NCI-H82 (cell line): Measurements from ENCODE around the gene MOB4.
"Not testable (repeated sequence)": the region's sequence is repeated elsewhere in the genome, so short reads cannot be mapped to it uniquely, and the experiment has no call there.

Source experiments
- DNase-seq: peaks from one replicate; lab custom pipeline; 2025; lab: John Stamatoyannopoulos, UW

MOB4 gene

DNA sequence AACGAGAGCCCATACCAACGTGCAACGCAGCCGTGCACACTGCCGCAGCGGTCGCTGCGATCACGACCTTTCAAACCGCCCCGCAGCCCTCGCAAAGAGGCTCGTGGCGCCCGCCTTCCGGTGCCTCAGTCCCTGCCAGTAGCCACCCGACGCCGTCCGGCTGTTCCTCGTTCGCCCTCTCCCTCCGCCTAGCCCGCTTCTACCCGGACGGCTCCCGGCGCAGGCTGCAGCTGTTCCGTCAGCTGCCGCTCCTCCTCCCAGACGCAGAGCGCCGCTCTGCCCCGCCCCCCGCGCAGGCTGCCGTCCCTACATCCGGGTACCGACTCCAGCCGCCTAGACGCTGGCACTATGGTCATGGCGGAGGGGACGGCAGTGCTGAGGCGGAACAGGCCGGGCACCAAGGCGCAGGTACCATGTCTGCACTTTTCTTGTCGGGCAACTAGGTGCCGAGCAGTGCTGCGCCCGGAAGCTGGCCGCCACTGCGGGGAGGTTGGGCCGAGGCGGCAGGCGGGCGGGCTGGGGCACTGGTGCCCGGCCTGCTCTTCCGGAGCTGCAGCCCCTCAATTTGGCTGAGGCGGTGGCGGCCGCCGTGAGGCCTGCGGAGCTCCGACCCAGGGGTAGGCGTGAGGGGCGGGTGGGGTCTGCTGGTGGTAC is at the start of gene MOB4:
MOB4 (plus strand) TSS at position 328 of the 654 bp plus-strand sequence; CDS start at position 349, 21 bp downstream.
- DNase-seq = peak; percentile 98

DNA sequence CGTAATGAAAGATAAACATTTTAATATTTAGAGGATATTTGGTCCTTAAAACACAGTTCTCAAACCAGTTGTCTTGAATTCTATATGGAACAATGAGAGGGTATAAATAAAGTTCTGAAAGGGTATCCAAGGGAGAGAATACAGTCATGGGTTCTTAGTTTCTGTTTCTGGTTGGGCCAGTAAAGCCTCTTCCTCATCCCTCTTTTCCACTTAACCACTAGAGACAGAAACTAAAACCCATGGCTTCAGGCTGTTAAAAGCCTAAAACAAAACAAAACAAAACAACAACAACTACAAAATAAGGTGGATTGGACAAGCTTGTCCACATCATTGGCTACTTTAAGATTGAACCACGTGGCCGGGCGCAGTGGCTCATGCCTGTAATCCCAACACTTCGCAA is 43.7 kb upstream of the MOB4 start:
- no peak for DNase-seq

DNA sequence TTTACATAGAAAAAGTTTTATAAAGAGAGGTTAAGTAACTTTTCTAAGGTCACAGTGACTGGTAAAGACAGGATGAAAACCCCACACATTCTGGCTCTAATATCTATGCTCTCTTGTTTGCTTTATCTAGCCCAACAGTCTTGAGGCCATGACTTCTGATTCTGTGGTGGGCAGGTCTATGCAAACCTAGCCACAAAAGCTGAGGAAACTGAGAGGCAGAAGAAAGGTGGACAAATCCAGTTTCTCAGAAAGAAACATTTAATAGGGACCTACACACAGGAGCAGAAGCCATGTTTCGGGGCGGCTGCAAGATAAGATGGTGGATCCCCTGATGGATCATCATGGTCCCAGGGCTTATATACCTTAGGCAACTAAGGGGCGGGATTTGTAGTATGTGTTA is 38.1 kb upstream of the MOB4 start:
- no peak for DNase-seq

DNA sequence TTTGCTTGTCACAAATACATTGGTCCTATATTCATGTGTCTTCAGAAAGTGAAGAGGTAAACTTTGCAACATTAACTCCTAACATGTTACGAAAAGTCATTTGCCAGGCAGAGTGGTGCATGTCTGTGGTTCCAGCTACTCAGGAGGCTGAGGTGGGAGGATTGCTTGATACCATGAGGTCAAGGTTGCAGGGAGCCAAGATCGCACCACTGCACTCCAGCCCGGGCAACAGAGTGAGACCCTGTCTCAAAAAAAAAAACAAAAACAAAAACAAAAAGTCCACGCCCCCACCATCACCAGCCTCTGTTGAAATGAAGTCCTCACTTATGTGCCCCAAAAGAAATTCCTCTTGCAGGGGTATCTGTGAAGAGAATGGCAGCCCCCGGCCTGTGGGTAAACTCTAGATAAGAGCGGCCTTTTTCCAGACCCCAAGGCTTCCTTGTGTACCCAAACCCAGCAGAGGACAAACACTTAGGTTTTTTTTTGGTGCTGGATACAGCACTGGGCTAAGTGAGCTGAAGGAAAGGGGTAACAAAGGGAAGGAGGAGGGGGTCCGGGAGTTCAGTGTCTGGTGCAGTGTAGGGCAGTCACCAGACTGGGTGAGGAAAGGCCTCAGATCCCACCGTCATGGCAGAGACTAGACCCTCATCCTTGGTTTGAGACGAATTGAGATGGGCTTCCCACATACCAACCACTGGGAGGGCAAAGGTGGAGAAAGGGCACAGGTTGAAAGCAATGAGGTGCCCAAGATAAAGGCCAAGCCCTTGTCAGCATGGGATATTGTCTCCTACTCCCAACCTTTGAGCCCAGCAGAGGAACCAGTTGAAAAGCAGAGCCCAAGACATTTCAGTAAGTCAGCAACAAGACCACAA is 35.5 kb upstream of the MOB4 start:
- DNase-seq = no peak

DNA sequence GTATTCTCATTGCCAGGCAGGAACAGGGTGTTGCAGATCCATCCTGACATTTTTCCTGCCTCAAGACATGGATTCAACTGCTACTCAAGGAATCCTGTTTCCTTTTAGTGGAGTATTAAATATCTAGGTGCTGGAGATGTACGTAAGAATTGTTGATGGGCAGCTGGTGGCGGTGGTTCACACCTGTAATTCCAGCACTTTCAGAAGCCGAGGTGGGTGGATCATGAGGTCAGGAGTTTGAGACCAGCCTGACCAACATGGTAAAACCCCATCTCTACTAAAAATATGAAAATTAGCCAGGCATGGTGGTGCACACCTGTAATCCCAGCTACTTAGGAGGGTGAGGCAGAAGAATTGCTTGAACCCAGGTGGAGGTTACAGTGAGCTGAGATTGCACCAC is 31.6 kb upstream of the MOB4 start:
- not testable (repeated sequence) for DNase-seq

DNA sequence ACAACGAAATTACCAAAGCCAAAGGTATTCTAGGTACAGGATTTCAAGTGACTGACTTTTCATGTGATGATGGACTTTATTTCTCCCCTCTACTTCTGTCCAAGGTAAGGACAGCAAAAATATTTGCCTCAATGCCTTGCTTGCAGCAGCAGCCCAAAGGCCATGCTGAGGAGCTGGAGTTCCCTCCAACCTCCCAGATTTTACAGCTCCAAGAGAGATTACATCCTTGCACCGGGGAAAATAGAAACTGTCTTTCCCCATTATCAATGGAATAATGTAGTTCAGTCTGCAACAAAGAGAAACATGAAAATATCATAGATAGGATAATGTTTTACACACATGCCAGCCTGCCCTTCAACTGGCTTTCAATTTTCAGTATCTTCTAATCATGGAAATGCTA is 29.7 kb upstream of the MOB4 start:
- peak; percentile 11 for DNase-seq

DNA sequence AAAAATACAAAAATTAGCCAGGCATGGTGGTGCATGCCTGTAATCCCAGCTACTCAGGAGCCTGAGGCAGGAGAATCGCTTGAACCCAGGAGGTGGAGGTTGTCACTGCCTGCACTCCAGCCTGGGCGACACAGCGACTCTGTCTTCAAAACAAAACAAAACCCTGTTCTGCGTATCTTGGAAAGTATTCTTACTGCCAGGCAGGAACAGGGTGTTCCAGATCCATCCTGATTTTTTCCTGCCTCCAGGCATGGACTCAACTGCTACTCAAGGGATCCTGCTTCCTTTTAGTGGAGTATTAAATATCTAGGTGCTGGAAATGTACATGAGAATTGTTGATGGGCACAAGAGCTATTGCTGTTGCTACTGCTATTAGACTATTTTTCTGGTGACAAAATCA is 28.5 kb upstream of the MOB4 start:
- no peak for DNase-seq

DNA sequence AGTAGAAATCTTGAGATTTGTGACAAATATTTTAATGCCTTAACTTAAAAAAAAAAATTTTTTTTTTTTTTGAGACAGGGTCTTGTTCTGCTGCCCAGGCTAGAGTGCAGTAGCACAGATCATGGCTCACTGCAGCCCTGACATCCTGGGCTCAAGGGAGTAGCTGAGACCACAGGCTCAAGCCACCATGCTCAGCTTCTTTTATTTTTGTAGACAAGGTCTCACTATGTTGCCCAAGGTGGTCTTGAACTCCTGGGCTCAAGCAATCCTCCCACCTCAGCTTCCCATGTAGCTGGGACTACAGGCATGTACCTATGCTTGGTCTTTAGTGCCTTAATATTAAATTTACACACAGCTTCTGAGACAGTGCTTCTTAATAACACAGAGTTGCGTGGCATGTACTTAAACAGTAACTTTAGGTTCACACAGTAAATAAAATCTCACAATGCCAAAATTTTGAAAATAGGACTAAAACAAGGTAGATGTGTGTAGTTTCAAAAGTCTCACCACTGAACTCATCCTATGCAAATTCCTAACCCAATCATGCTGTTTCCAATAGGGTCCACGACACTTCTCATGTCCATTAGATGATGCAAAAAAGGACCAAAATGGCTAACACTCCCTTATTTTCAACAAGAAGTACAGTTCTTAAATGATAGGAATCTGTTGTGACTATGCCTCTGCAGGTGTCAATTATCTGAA is 20.3 kb upstream of the MOB4 start:
- no peak for DNase-seq

DNA sequence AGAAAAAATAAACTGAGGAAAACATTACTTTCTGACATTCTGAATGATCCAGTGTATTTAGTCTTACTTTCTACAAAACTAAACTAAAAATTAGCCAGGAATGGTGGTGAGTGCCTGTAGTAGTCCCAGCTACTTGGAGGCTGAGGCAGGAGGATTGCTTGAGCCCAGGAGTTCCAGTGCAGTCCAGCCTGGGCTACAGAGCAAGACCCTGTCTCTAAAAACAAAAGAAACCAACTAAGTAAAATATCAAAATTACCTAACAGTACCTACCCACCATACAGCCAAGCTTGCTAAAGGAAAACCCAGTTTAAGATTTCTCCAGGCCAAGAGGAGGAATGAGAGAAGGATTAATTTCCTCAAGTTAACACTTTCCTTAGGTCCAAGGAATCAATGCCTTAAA is 19.2 kb upstream of the MOB4 start:
- DNase-seq = no peak

DNA sequence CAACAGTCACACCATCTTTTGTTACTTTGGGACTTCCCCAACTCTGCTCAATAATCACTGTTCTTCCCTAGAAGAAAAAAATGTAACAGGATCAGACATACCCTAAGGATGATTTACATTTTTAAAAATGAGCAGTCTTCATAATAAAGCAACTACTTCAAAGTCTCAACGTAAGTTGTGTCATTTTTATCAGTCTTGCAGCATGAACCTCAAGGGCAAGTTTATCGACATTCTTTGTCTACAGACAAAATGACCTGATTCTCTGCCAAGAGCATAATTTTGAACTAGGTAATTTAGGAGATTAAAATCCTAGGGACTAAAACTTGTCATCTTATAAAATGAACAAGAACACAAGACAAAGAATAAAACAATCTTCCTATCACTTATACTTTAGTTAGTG is 18.5 kb upstream of the MOB4 start:
- no peak for DNase-seq

DNA sequence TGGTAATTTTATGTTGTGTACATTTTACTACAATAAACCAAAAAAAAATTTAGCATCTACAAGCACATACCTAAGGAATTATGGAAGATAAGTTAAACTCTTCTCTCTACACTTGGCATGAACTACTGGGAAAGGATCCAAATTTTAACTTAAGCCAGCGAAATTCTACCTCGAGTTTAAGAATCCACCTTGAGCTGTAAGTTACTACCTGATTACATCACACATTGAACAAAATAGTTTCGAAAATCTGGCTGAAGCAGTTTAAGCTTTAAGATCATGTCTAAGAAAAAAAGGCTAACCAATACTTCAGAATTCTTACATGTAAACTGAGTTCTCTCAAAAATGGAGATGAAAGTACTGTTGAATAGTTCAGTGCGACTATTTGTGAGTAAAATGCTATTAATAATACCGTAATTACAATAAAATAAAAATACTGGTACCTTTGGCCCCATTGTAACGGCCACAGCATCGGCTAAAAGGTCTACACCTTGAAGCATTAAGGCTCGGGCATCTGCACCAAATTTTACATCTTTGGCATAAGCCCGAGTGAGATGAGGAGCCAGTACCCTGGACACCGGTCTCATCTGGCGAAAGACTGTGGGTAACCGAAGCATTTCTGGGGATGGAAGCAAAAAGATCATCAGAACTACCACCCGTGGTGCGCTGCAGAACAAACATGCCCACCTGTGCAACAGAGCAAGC is 17.5 kb upstream of the MOB4 start:
- DNase-seq = no peak

DNA sequence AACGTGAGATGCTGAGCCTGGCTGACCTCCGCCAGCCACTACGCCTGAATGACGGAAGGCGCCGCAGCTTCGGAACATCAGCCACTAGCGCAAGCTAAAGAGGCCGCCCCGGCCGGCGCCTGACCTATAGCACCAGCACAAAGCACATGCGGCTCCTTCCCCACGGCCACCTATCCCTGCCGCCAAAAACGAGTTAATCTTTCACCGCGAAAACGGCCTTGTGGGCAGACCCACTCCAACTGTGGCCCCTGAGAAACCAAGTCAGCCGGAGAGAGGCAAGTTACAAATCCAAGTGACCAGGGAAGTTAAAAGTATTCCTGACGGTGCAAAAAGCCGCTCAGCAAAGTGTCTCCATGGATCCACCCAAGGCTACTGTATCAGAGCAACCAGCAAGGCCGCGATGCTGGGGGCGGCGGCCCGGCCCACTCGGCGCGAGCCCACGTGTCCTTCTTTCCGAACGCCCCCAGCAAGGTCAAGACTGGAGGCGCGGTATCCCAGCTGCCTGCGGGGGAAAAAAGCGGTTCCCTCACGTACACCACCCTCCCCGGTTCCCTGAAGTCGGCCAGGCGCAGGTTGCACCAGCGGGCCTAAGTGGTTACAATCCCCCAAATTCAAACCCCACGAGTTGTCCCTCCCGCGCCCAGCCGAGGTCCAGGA is 16.8 kb upstream of the MOB4 start:
- peak; percentile 68 for DNase-seq

DNA sequence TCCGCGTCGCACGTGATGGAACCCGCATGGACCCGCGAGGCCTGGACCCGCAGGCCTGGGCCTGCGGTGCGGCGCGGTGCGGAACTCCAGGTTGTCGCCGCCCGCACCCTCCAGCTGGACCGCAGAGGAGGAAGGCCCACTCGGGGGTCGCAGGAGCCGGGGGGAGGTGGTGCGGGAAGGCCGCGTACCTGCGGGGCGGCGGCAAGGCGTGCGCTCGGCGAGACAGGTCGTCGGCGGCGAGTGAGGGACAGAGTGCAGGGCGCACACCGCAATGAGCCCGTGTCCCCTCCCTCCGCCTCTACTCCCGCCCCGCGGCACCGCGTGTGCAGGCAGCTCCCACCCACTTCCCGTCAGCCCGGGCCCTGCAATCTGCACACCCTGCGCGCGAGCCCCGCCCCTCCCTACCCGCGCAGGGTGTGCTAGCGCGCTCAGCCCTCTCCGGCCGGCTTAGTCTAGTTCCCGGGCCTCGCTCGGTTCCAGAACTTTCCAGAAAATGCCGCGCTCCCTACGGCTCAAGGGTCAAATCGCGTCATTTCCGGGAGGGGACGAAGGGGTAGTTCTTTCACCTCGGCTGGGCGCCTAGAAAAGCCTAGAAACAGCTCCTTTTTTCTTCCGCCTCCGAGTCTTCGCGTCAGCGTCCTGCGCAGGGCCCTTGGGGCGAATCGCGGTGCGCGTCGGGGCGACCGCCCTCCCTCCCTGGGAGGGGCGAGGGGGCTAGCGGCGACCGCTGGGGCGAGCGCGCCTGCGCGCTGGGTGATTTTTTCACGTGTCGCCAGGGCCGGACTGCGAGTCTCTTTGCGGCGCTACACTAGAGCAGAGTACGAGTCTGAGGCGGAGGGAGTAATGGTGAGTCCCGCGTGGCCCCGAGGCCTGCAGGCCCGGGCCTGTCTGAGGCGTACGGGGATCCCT is 16.0 kb upstream of the MOB4 start, which contains the start of the genes HSPD1 and HSPE1:
HSPD1 (minus strand) TSS at position 247 of the 909 bp plus-strand sequence. CDS start 992 bp downstream, outside the sequence.
HSPE1 (plus strand) TSS at position 786 of the 909 bp plus-strand sequence; CDS start at position 844, 58 bp downstream.
- peak; percentile 99 for DNase-seq

DNA sequence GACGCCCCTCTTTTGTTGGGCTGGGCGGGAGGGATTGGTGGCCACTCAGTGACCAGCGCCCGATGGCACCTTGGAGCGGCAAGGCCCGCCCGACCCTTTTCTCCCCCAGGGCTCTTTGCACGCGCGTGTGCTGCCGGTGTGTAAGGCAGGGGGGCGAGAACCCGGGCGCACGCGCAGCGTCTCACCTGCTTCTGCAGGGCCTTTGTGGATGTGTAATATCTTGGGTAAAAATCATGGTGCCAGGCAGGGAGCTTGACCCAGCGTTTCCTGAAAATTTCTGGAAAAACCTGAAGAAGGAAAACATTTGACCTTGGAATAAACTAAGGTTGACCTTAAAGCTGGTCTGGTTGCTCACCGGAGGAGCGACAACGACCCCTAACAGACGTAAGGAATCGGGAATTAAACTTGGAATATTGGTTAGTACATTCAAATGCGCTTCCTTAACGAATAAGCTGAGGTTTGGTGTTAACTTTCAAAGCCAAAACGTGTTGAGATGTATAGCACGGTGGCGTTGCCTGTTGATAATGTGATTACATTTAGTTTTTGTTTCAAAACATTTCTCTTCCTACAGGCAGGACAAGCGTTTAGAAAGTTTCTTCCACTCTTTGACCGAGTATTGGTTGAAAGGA is 15.2 kb upstream of the MOB4 start:
- peak; percentile 43 for DNase-seq

DNA sequence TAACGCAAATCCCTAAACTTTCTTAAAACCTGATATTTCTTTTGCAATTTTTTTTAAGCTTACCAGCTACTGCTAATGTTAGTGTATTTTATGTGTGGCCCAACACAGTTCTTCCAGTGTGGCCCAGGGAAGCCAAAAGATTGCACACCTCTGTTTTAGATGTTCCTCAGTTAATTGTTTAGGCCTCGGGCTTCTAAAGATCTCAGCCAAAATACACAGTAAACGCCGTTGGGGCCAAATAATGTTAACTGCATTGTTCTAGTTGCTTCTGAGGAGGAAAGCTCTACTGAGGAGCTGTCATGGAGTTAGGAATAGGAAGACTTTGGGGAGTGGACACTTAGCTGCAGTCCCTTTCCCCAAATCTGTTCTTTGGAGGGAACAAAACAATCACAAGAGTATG is 13.7 kb upstream of the MOB4 start:
- no peak for DNase-seq

DNA sequence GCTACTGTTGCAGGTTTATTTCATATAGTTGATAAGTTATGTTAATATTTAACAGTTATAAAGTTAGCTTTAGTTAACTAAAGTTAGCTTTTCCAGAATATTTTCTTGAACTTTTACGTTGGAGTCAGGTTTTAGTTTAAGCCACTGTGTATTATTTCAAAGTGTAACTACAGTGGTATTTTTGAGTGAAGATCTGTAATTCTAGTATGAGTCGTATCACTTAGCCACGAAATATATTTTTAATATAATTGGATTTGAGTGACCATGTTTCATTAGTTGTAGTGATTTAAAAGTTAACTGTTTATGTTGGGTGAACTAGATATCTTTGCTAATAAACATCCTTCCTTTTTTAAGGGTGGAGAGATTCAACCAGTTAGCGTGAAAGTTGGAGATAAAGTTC is 13.2 kb upstream of the MOB4 start:
- no peak for DNase-seq

DNA sequence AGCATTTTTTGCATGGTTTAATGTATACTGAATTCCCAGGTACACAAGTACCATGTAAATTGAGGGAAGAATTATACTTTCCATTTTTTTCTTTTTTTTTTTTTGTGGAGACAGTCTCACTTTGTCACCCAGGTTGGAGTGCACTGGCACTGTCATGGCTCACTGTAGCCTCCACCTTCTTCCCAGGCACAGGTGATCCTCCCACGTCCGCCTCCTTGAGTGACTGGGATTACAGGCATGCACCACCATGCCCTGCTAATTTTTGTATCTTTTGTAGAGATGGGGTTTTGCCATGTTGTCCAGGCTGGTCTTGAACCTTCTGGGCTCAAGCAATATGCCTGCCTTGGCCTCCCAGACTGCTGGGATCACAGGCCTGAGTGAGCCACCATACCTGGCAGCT is 11.9 kb upstream of the MOB4 start:
- DNase-seq = no peak

DNA sequence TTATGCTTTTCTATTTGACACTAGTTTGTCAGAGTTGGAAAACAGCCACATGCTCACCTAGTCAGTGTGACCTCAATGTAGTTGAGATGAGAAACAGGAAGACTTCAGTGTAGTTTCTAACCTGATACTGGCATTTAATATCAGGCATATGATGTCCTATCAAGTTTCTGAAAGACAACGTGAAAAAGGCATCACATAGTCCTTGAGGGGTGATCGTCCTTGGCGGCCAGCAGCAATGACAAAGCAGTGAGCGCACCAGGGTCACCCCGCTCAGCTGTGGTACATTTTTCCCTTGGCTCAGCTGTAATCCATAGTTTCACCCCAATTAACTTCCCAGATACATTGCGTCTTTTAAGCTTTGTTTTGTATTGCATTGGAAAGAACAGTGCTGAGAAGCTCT is 11.4 kb upstream of the MOB4 start:
- peak; percentile 17 for DNase-seq

DNA sequence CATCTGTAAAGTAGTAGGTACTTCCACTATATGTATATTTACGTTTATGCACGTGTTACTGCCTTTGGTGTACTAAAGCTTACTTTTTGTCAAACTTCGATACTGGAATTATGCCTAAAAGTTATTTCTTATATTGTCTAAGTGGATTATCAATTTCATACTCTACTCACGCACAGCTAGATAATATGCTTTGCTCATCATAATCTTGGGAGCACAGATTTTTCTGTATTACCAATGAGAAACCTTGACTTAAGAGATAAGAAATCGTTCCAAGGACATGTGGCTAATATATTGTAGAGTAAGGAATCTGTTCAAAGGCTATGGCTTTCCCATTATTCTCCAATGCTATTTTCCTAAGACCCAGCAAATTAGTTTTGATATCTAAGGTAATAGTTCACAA is 9.2 kb upstream of the MOB4 start:
- no peak for DNase-seq

DNA sequence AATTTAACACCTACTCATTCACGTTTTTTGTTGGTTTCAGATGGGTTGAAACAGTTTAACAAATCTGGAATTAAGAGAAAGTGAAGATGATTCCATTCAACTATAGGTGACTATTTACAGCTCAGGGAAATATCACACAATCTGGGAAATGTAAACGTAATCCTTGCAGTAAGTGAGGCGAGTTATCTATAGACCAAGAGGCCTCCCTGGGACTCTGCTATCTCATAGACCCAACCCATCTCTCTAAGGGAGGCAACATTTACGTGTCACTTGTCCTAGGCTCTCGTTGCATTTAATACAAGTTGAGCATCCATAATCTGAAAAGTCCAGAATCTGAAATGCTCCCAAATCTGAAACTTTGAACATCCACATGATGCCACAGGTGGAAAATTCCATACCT is 2.0 kb upstream of the MOB4 start:
- no peak for DNase-seq
